Body of pancreas (tissue), 4 donors: ENCODE data around the gene SLC19A1.

Source experiments
- CTCF ChIP-seq, 7 experiments: fragments of 450-650 bp in 4 of 7; fragments of 200-600 bp in 3 of 7; sonication (generic) in 3 of 7; IDR thresholded peaks; one replicate each; pipeline ENCODE4 v1.5.1; 2016 to 2019; ENCODE audit warnings: antibody characterized with exemption in 7 of 7
- POLR2A ChIP-seq, 3 donors: fragments of 450-650 bp; IDR thresholded peaks; one replicate each; pipeline ENCODE4 v1.6.1; 2016; ENCODE audit warnings: antibody characterized with exemption in 3 of 3, mild to moderate bottlenecking in 2 of 3

DNA sequence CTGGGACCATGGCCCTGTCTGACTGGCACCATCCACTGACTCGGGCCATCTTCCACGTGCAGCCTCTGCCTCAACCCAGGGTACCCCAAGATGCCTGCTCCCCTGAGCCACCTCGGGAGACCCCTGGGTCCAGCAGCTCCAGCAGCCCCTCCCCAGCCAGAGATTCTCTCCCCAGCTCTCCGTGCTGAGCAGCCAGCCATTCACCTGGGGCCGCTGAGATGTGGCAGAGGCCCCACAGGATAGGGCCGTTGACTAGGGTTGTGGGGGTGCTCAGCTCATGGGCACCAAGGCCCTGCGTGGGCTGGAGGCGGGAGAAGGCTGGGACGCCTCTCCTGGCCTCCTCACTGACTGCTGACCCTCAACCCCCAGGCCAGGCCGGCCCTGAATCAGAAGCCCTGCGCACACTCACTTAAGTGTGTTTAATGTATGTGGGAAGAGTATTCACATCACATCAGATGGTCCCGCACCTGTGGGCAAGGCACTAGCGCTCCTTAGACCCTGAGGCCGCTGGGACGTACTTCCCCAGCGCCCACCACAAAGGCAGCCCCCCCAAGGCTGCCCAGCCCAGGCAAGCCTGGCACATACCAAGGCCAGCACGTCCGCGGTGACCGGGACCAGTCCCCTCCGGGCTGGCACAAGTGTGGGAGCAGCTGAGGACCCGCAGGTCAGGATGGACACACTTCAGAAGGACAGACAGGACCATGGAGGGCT lies 27.8 kb downstream of the SLC19A1 start:
- TF ChIP-seq POLR2A (IDR thresholded peaks at IDR 0.05) (no peak), CTCF (IDR thresholded peaks at IDR 0.05) (no peak)
